Measurements from ENCODE around the gene COL2A1.

The COL2A1 gene

GRCh38 chr12:47988073-47989022 lies 15.9 kb downstream of the COL2A1 start:
- no peak for DNase-seq

- no peak for DNase-seq
Measured at GRCh38 chr12:47987411-47988072, 16.7 kb downstream of the COL2A1 start.

GRCh38 chr12:47986832-47987231 lies 17.4 kb downstream of the COL2A1 start:
- no peak for DNase-seq

- no peak for DNase-seq
Measured at GRCh38 chr12:47986291-47986660, 18.0 kb downstream of the COL2A1 start.

GRCh38 chr12:47985596-47986290 lies 18.5 kb downstream of the COL2A1 start:
- no peak for DNase-seq

GRCh38 chr12:47984331-47984801 lies 19.9 kb downstream of the COL2A1 start:
- DNase-seq = no peak

GRCh38 chr12:47983541-47984115 lies 20.6 kb downstream of the COL2A1 start:
- DNase-seq = no peak

- DNase-seq = no peak
Measured at GRCh38 chr12:47982770-47983169, 21.5 kb downstream of the COL2A1 start.

- no peak for DNase-seq
Measured at GRCh38 chr12:47982311-47982710, 22.0 kb downstream of the COL2A1 start.

- no peak for DNase-seq
Measured at GRCh38 chr12:47981496-47982260, 22.6 kb downstream of the COL2A1 start.

GRCh38 chr12:47980779-47981495 lies 23.3 kb downstream of the COL2A1 start:
- no peak for DNase-seq

GRCh38 chr12:47980197-47980596 lies 24.1 kb downstream of the COL2A1 start:
- DNase-seq = no peak

- no peak for DNase-seq
Measured at GRCh38 chr12:47979686-47980085, 24.6 kb downstream of the COL2A1 start.

GRCh38 chr12:47979166-47979565 lies 25.1 kb downstream of the COL2A1 start:
- no peak for DNase-seq

- no peak for DNase-seq
Measured at GRCh38 chr12:47978598-47978873, 25.7 kb downstream of the COL2A1 start.

GRCh38 chr12:47977772-47978597 lies 26.3 kb downstream of the COL2A1 start:
- no peak for DNase-seq

GRCh38 chr12:47977046-47977771 lies 27.1 kb downstream of the COL2A1 start:
- DNase-seq = no peak

- DNase-seq = no peak
Measured at GRCh38 chr12:47975816-47976215, 28.5 kb downstream of the COL2A1 start.

GRCh38 chr12:47975036-47975620 lies 29.1 kb downstream of the COL2A1 start:
- no peak for DNase-seq

GRCh38 chr12:47973870-47974269 lies 30.4 kb downstream of the COL2A1 start:
- DNase-seq = no peak
